Chondrocyte (in vitro differentiated cells): Measurements from ENCODE around the gene CXCL12. TPM values are rescaled to one million over a fixed set of nuclear protein-coding genes. Genes with fewer than 3 reads are reported as not detected.

Experiments
- DNase-seq: peaks from one replicate; pipeline ENCODE4 v3.0.0; 2021; ENCODE audit warnings: mixed read lengths, low spot score
- H3K27ac Mint-ChIP-seq: one replicate; pipeline ENCODE4 v1.8.0; 2021; ENCODE audit warnings: mild to moderate bottlenecking, moderate library complexity, mixed read lengths; ENCODE audit not compliant: unreplicated experiment
- H3K27me3 Mint-ChIP-seq: 2 replicates; pipeline ENCODE4 v1.8.0; 2021; ENCODE audit warnings: low read depth, mixed read lengths
- H3K36me3 Mint-ChIP-seq: 2 replicates; pipeline ENCODE4 v1.8.0; 2021; ENCODE audit warnings: low read depth, mixed read lengths
- H3K4me1 Mint-ChIP-seq: 2 replicates; pipeline ENCODE4 v1.8.0; 2021; ENCODE audit warnings: low read depth, mild to moderate bottlenecking, mixed read lengths
- H3K4me3 Mint-ChIP-seq: one replicate; pipeline ENCODE4 v1.8.0; 2021; ENCODE audit warnings: mild to moderate bottlenecking, moderate library complexity, mixed read lengths; ENCODE audit not compliant: unreplicated experiment
- H3K9me3 Mint-ChIP-seq: 2 replicates; pipeline ENCODE4 v1.8.0; 2021; ENCODE audit warnings: low read depth, mixed read lengths
- CTCF ChIP-seq: fragments of 200-600 bp; sonication (generic); IDR thresholded peaks from 2 replicates; pipeline ENCODE4 v1.5.0; 2021; ENCODE audit warnings: antibody characterized with exemption, mild to moderate bottlenecking, moderate library complexity
- total RNA-seq: library from RNA; stranded (reverse); gene quantifications from 3 replicates; pipeline ENCODE4 v1.2.1, GENCODE V29; 2021

CXCL12 gene
- total RNA-seq, 1 donor from 2014 or later = 65.5 TPM

- peak; percentile 51 for DNase-seq
- no peak overlapping the region for H3K4me3 Mint-ChIP-seq
- no peaks in the 10 kb centered on the region for H3K9me3 Mint-ChIP-seq
- TF ChIP-seq CTCF = no peak
- H3K4me1 Mint-ChIP-seq = peaks cover 6% of the 10 kb centered on the region
- no peaks in the 10 kb centered on the region for H3K27me3 Mint-ChIP-seq
- H3K27ac Mint-ChIP-seq = no peak overlapping the region
- H3K36me3 Mint-ChIP-seq = peaks cover 9% of the 10 kb centered on the region
Measured at GRCh38 chr10:44374155-44374554, 10.7 kb downstream of the CXCL12 start.

GRCh38 chr10:44373341-44373995 is 11.4 kb downstream of the CXCL12 start:
- no peak for TF ChIP-seq CTCF
- Mint-ChIP-seq H3K36me3 (peaks cover 6% of the 10 kb centered on the region), H3K27me3 (no peaks in the 10 kb centered on the region), H3K27ac (no peak overlapping the region), H3K4me3 (no peak overlapping the region), H3K4me1 (peaks cover 6% of the 10 kb centered on the region), H3K9me3 (no peaks in the 10 kb centered on the region)
- no peak for DNase-seq

GRCh38 chr10:44372181-44372580 is 12.7 kb downstream of the CXCL12 start:
- Mint-ChIP-seq H3K4me3 (no peak overlapping the region), H3K27ac (no peak overlapping the region), H3K36me3 (peaks cover 6% of the 10 kb centered on the region), H3K9me3 (no peaks in the 10 kb centered on the region), H3K4me1 (peaks cover 6% of the 10 kb centered on the region), H3K27me3 (no peaks in the 10 kb centered on the region)
- no peak for TF ChIP-seq CTCF
- DNase-seq = peak; percentile 37

- Mint-ChIP-seq H3K4me1 (no peaks in the 10 kb centered on the region), H3K27ac (no peak overlapping the region), H3K9me3 (no peaks in the 10 kb centered on the region), H3K27me3 (no peaks in the 10 kb centered on the region), H3K4me3 (no peak overlapping the region), H3K36me3 (peaks cover 6% of the 10 kb centered on the region)
- DNase-seq = peak; percentile 47
- no peak for TF ChIP-seq CTCF
Measured at GRCh38 chr10:44370731-44371248, 14.1 kb downstream of the CXCL12 start.

- no peak for DNase-seq
- no peak overlapping the region for H3K4me3 Mint-ChIP-seq
- no peaks in the 10 kb centered on the region for H3K9me3 Mint-ChIP-seq
- H3K36me3 Mint-ChIP-seq = peaks cover 6% of the 10 kb centered on the region
- H3K27me3 Mint-ChIP-seq = no peaks in the 10 kb centered on the region
- no peaks in the 10 kb centered on the region for H3K4me1 Mint-ChIP-seq
- H3K27ac Mint-ChIP-seq = no peak overlapping the region
- TF ChIP-seq CTCF = no peak
Measured at GRCh38 chr10:44369854-44370253, 15.0 kb downstream of the CXCL12 start.
